Smooth muscle cell of the brain vasculature (primary cell): ENCODE measurements around the gene KRTAP5-7.
"Not testable (repeated sequence)": the region's sequence is repeated elsewhere in the genome, so short reads cannot be mapped to it uniquely, and the experiment has no call there.

Source experiments
- DNase-seq: peaks from one replicate; pipeline ENCODE4 v3.0.0-alpha.2; 2012; ENCODE audit warnings: low read depth, low spot score

Gene KRTAP5-7, protein sequence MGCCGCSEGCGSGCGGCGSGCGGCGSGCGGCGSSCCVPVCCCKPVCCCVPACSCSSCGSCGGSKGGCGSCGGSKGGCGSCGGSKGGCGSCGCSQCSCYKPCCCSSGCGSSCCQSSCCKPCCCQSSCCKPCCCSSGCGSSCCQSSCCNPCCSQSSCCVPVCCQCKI

DNA sequence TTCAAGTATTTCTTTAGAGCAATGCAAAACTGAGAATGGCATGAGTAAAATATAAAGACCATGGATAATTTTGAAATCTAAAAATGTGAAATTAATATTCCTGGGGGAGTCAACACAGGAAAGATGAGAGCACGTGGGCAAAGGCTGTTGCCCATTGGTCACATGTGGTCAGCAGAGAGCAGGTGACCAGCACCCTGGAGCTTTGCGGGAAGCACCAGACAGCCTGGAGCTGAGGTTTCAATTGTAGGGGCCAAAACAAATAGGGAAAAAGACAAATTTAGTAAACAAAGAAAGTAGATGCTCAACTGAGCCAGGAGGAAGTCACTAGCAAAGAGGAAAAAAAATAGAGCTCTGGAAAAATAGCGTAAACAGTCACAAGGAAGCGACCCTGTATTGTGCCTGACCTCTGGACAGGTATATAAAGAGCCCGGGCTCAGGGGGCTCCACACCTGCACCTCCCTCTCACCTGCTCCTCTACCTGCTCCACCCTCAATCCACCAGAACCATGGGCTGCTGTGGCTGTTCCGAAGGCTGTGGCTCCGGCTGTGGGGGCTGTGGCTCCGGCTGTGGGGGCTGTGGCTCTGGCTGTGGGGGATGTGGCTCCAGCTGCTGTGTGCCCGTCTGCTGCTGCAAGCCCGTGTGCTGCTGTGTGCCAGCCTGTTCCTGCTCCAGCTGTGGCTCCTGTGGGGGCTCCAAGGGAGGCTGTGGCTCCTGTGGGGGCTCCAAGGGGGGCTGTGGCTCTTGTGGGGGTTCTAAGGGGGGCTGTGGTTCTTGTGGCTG lies at the start of gene KRTAP5-7:
Gene KRTAP5-7 (plus strand): TSS at position 472 of the 780 bp plus-strand sequence. CDS start 34 bp downstream, at position 506.
- not testable (repeated sequence) for DNase-seq

DNA sequence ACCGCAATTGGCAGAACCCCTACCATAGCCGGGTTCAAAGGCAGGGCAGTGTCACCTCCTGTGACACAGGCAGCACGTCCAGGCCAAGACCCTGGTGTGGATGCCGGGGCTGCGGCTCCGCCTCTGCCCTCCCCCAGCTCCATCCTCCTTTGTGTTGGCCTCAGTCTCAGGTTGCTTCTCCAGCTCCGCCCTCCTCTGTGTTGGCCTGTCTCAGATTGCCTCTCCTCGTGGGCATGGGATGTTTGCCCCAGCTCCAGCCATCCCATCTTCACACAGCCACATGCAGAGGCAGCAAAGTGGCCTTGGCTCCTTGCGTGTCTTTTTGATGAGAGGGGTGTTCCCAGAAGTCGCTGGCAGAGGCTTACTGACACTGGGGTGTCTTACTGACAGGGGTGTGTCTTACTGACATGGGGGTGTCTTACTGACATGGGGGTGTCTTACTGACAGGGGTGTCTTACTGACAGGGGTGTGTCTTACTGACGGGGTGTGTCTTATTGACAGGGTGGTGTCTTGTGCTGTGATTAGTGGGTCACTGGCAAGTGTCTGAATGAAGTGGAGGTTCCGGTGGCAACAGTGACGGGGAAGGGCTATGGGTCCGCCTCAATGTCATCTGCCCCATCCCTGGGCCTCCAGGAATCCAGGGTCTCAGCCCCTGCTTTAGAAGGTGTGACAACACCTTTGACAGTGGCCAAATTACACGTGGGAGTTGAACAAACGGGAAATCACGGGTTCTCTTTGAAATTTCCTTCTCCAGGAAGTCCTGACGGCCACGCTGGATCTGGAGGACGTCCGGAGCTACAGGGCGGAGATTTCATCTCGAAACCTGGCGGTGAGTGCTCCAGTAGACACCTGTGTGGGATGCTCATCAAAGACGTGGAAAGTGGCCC lies 49.2 kb upstream of the KRTAP5-7 start:
- DNase-seq = no peak

DNA sequence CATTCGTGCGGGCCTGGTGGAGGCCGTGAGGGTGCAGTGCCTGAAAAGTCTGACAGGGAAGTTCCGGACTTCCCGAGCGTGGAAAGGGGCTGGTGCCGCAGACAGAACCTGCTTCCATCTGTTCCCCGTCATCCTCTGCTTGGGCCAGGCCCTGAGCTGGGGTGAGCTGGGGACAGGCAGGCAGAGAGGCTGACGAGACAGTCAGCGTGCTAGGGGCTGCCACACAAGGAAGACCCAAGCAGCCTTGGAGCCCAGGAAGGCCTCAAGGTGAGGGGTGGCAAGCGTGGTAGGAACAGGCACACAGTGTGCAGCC lies 48.6 kb upstream of the KRTAP5-7 start:
- DNase-seq = no peak

DNA sequence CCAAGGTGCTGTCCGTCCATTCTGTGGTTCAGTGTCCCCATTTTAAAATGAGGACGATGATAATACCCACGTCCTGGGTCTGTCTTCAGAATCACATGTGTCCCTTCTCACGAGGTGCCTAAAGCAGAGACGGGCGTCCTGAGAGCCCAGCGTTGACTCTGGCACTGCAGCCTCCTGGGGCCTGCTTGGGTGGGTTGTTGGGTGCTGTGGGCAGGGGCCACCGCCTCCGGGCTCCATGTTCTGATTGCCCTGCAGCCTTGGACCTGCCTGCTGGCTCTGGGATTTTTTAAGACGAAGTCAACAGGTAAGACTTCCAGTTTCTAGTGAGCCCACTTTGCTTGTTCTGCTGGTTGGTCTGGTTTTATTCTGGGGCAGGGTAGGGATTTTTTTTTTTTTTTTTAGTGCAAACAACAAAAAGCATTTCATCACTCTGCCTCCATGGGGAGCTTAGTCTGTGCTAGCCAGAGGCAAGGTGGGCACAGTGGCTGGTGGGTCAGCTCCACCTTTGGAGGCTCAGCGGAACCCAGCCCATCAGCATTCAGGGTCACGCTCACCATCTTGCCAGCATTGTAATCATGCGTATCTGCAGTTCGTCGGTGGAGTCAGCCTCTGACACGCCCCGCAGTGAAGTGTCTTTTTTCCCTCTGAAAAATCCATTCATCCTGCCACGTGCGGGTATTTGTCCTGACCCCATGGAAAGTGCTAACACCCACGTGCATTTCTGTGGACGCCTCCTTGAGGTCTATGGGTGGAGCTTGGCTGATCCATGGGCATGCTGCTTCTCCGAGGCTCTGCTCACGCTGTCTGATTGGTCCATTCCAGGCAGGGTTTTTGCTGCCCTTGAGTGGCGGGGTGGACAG lies 45.7 kb upstream of the KRTAP5-7 start:
- DNase-seq = no peak

DNA sequence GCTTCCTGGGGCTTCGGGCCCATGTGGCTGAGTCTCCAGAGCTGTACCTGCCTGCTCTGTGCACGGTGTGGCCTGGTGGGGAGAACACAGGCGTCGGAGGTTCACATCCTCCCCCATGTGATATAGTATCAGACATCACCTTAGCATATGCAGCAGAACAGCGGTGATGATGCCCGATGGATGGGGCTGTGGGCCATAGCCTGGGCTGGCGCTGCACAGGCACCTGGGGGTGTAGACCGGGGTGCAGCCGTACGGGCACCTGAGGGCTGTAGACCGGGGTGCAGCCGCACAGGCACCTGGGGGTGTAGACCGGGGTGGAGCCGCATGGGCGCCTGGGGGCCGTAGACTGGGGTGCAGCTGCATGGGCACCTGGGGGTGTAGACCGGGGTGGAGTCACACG lies 44.9 kb upstream of the KRTAP5-7 start:
- no peak for DNase-seq

DNA sequence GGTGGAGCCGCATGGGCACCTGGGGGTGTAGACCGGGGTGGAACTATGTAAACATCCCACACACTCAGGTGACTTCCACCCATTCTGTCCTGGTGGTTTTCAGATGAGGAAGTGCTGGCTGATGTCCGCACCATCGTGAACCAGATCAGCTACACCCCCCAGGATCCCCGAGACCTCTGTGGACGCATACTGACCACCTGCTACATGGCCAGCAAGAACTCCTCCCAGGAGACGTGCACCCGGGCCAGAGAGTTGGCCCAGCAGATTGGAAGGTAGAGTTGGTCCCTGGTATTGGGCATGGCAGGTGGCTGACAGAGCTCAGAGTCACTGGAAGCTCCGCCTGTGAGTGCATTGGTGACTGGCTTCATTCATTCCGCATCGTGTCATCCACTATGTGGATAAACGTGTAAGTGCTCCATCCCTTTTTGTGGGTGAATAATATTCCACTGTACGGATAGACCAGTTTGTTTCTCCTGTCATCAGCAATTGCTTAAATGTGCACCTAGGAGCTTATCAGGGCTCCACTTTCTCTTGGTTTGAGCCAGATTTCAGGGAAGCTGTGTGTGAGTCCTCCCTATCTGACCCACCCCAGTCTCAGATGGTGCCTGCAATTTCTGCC lies 44.2 kb upstream of the KRTAP5-7 start:
- no peak for DNase-seq

DNA sequence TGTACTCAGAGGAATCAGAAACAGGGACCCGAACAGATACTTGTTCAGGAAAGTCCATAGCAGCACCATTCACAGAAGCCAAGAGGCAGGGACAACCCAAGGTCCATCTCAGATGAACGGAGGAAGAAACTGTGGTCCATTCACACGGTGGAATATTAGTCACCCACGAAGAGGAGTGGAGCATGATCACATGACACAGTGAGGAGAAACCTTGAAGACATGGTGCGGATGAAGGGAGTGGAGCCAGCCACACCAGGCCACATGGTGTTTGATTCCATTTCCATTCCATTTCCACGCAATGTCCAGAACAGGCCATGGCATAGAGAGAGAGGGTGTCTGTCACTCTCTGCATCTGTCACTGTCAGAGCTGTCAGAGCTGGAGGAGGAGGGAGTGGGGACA lies 43.4 kb upstream of the KRTAP5-7 start:
- no peak for DNase-seq

DNA sequence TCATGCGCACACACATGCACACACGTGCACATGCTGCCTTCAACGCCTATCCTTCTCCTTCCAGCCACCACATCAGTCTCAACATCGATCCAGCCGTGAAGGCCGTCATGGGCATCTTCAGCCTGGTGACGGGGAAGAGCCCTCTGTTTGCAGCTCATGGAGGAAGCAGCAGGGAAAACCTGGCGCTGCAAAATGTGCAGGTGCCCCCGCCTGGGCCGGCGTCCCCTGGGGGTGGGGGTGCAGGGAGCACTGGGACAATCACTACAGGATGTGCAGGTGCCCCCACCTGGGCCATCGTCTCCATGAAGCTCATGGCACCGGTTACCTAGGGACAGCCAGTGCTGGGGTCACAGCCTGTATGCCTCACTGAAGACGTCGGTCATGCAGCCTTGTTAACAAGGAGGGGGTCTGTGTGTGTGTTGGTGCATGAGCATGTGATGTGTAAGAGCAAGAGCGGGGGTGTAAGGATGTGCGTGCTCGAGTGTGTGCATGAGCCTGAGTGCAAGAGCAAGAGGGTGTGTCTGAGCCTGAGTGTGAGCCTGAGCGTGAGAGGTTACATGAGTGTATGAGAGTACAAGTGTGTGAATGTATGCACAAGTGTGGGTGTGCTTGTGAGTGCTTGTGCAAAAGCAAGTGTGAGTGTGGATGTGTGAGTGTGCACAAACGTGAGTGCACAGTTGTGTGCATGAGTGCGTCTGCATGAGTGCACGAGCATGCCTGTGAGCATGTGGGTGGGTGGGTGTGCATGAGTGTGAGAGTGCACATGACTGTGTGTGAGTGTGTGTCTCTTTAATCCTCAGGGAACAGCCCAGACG lies 42.6 kb upstream of the KRTAP5-7 start:
- DNase-seq = no peak

DNA sequence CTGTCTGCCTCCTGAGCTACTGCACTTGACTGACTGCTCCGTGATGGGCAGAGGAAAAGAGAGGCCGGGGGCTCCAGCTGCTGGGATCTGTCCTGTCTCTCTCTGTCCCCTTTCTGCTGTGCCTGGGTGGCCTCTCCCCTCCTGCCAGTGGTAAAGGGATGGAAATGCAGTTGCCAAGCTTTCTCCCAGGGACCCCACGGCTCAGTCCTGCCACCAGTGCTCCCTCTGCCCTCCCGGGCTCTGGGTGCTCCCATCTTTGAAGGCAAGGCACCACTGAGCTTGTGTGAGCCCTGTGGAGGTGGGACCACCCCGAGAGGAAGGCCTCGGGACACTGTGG lies 42.0 kb upstream of the KRTAP5-7 start:
- no peak for DNase-seq

DNA sequence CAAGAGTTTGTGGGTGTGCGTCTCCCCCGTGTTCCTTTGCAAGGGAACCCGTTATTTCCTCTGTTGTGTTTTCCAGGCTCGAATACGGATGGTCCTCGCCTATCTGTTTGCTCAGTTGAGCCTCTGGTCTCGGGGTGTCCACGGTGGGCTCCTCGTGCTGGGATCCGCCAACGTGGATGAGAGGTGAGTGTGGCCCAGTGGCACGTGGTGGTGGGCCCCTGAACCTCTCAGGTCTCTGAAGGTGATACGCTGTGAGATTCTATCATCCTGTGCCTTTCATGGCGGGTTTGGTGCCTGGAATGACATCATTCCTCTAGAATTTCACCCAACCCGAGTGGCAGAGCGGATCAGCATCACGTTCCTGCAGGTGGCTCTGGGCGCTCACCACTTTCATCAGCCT lies 41.6 kb upstream of the KRTAP5-7 start:
- DNase-seq = no peak

DNA sequence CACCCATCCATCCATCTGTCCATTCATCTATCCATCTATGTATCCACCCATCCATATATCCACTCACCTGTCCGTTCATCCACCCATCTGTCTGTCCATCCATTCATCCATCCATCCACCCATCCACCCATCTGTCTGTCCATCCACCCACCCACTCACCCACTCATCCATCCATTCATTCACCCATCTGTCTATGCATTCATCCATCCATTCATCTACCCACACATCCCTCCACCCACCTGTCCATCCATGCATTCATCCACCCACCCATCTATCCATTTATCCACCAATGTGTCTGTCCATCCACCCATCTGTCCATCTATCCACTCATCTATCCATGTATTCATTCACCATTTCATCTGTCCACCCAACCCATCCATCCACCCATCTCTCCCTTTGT lies 40.7 kb upstream of the KRTAP5-7 start:
- no peak for DNase-seq

DNA sequence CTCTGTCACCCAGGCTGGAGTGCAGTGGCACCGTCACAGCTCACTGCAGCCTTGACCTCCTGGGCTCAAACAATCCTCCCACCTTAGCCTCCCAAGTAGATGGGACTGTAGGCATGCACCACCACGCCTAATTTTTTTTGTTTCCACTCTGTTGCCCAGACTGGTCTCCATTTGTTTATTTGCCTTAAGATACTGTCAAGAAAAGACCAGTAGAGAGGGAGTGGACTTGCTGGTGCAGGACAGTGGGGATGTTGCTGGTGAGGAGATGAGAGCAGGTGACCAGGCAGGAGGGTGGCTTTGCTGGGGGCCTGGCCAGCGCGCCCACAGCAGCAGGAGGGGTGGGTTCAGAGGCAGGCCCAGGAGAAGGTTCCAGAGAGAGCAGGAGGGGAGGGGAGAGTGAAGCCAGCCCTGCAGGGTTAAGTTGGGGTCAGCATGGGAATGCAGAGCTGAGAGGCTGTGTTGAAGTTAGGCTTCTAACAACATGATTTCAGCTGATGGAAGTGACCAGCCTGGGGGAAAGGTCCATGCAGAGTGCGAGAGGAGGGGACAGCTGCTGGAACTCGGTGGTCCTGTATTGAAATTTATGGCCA lies 38.3 kb upstream of the KRTAP5-7 start:
- DNase-seq = no peak

DNA sequence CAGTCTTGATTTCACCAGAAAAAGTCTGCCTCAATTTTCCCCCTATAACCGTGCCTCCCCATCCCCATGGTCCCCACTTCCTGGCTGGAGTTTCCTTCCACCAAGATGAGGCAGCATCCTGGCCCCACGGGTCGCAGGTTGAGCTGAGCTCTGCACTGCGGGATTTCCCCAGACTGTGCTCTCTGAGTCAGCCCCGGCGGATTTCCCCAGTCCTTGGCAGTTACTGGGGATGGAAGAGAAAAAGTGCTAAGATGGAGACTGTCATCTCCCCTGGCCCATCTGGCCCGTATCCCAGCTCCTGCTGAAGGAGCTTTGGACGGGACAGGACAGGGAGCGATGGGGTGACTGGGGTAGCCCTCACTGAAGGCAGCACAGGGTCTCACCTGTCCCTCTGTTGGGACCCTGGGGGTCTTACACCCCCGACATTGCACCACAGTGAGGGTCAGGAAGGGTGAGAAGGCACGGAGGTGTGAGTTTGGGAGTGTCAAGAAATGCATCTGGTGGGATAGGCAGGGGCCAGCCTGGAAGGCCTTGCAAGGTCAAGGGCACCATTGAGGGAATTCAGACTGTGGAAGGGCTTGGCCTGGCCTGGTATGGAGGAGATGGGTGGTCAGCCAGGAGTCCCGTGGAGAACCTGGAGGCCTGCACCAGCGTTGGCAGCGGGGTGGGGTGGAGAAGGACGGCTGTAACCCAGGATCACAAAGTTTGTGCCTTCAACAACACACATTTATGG lies 37.6 kb upstream of the KRTAP5-7 start:
- DNase-seq = no peak

DNA sequence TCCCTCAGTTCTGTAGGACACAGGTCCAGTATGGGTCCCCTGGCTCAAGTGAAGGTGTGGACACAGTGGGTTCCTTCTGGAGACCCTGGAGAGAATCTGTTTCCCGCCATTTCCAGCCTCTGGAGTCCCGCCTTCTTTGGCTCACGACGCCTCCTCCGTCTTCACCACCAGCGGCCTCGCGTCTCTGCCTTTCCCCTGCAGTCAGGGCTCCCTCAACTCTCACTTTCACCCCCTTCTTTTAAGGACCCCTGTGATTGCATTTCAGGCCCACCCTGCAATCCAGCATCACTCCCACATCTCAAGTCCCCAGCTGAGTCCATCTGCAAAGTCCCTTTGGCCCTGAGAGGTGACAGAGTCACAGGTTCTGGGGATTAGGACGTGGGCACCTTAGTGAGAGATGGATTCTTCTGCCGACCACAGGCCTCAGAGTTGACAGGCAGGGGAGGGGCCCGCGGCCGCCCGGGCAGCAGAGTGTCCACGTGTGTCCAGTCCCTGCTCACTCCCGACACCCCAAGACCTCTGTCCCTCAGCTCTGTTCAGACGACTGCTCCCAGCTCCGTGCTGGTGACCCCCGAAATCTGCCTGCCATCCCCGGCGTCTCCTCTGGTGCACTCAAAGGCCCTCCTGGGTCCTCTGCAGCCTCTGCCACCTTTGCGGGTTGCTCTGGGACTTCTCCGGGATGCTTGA lies 36.9 kb upstream of the KRTAP5-7 start:
- DNase-seq = no peak

DNA sequence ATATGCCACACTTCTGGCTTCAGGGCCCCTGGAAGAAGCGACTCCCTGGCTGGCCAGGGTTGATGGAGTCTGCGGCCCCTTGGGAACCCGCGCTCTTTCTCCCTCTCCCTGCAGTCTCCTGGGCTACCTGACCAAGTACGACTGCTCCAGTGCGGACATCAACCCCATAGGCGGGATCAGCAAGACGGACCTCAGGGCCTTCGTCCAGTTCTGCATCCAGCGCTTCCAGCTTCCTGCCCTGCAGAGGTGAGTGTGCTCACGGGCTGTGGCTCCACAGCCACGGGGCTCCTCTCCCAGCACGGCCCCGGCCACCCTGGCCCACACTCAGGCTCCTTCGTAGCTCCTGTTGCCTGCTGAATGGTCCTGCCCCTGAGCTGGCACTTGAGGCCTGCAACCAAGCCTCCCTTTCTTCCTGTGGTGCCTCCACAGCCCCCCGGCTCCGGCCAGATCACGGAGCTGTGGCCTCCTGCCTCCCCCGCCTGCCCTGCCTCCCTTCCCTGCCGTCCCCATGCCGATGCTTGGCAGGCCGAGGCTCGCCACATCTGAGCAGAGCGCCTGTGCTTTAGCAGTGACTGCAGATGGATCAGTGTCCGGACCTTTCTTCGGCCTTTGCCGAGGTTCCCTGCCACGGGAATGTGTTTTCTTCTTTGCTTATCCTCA lies 36.2 kb upstream of the KRTAP5-7 start:
- no peak for DNase-seq

DNA sequence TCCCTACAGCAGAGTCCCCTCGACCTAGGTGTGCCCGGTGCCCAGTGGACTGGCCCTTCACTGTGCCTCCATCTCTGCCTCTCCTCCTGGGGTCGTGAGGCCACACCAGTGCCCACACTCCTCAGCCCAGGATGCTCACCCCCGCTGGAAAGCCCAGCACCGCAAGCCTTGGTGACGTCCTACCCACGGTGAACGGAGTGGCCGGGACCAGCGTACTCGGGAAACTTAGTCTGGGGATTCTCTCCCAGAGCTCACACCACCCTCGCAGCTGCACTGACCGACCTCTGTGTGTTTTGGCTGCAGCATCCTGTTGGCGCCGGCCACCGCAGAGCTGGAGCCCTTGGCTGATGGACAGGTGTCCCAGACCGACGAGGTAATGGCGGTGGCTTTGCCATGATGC lies 35.5 kb upstream of the KRTAP5-7 start:
- DNase-seq = no peak

DNA sequence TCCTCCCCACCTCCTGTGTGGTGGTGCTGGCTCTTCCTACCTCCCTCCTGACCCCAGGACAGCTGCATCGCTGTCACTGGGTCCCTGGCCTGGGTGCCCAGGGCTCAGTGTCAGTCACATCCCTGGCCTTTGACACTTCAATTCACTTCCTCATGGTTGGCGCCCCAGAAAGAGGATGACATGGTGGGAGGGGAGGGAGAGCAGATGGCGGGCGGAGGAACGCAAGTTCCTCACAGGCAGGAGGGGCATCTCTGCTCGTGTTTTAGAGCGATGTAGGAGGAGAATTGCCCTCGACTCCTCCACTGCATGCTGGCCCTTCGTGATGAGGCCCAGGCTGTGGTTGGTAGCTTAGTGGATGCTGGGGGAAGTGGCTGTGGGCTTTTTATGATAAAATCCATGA lies 35.1 kb upstream of the KRTAP5-7 start:
- no peak for DNase-seq
